Gastroesophageal sphincter (tissue), 3 donors: Measurements from ENCODE around the gene SHISA9.

Source experiments
- POLR2A ChIP-seq, 2 donors: fragments of 450-650 bp; IDR thresholded peaks; one replicate each; pipeline ENCODE4 v1.6.1; 2017; ENCODE audit warnings: antibody characterized with exemption in 2 of 2, mild to moderate bottlenecking in 2 of 2, moderate library complexity in 1 of 2
- POLR2AphosphoS5 ChIP-seq: sonication (generic); formaldehyde crosslinking; IDR thresholded peaks from one replicate; pipeline ENCODE4 v1.6.1; 2017; ENCODE audit warnings: antibody characterized with exemption
- TF ChIP-seq, protein P1 (sequence below), 4 experiments: fragments of 200-600 bp in 2 of 4; fragments of 450-650 bp in 2 of 4; sonication (generic) in 1 of 4; IDR thresholded peaks; one replicate each; pipeline ENCODE4 v1.5.1; 2017 to 2019; ENCODE audit warnings: antibody characterized with exemption in 4 of 4, mild to moderate bottlenecking in 2 of 4, moderate library complexity in 2 of 4

DNA sequence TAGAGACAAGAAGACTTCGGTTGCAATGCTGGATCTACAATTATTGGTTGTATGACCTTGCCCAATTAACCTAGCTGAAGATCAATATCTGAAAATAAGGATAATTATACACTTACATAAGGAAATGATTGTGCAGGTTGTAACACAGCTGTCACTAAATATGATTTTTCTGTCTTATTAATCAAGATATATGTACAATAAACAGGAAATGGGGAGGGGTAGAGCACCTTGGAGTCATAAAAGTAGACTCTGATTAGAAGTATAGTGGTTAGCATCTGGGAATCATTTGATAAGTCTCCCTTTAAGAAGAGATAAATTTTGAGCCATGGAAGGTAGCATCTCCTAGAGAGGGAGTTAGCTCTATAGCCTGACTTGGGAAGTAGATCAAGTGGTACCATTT lies 369.2 kb downstream of the SHISA9 start:
- TF ChIP-seq, protein P1, sequence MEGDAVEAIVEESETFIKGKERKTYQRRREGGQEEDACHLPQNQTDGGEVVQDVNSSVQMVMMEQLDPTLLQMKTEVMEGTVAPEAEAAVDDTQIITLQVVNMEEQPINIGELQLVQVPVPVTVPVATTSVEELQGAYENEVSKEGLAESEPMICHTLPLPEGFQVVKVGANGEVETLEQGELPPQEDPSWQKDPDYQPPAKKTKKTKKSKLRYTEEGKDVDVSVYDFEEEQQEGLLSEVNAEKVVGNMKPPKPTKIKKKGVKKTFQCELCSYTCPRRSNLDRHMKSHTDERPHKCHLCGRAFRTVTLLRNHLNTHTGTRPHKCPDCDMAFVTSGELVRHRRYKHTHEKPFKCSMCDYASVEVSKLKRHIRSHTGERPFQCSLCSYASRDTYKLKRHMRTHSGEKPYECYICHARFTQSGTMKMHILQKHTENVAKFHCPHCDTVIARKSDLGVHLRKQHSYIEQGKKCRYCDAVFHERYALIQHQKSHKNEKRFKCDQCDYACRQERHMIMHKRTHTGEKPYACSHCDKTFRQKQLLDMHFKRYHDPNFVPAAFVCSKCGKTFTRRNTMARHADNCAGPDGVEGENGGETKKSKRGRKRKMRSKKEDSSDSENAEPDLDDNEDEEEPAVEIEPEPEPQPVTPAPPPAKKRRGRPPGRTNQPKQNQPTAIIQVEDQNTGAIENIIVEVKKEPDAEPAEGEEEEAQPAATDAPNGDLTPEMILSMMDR (IDR thresholded peaks at IDR 0.05): no peak
- TF ChIP-seq POLR2A (IDR thresholded peaks at IDR 0.05) (no peak), POLR2AphosphoS5 (no peak)
